ENCODE results near the gene ROR1.

ROR1 gene

GRCh38 chr1:64004451-64005025 lies 230.7 kb downstream of the ROR1 start:
- no peak for DNase-seq

- DNase-seq, result no peak
Measured at GRCh38 chr1:64005801-64006200, 232.0 kb downstream of the ROR1 start.

GRCh38 chr1:64006276-64007051 lies 232.6 kb downstream of the ROR1 start:
- no peak for DNase-seq

GRCh38 chr1:64010316-64010715 lies 236.5 kb downstream of the ROR1 start:
- no peak for DNase-seq

GRCh38 chr1:64013395-64013794 lies 239.6 kb downstream of the ROR1 start:
- no peak for DNase-seq

- DNase-seq, result peak in 16 of 51 donors; percentile 3 to 42 (median 12)
Measured at GRCh38 chr1:64019818-64020217, 246.0 kb downstream of the ROR1 start.

- DNase-seq, result no peak
Measured at GRCh38 chr1:64021066-64021465, 247.2 kb downstream of the ROR1 start.

GRCh38 chr1:64025051-64025450 lies 251.2 kb downstream of the ROR1 start:
- no peak for DNase-seq

- no peak for DNase-seq
Measured at GRCh38 chr1:64029037-64029436, 255.2 kb downstream of the ROR1 start.

- no peak for DNase-seq
Measured at GRCh38 chr1:64030411-64030810, 256.6 kb downstream of the ROR1 start.

- no peak for DNase-seq
Measured at GRCh38 chr1:64031236-64031635, 257.4 kb downstream of the ROR1 start.

GRCh38 chr1:64033667-64034220 lies 259.9 kb downstream of the ROR1 start:
- DNase-seq, result no peak

GRCh38 chr1:64036549-64036948 lies 262.7 kb downstream of the ROR1 start:
- DNase-seq, result no peak

GRCh38 chr1:64038119-64038518 lies 264.3 kb downstream of the ROR1 start:
- DNase-seq, result no peak

- DNase-seq, result no peak
Measured at GRCh38 chr1:64038965-64039364, 265.1 kb downstream of the ROR1 start.

GRCh38 chr1:64039390-64039926 lies 265.6 kb downstream of the ROR1 start:
- peak in 12 of 51 donors; percentile 4 to 49 (median 14) for DNase-seq

- peak in 1 of 51 donors; percentile 32 for DNase-seq
Measured at GRCh38 chr1:64041371-64042131, 267.7 kb downstream of the ROR1 start.

GRCh38 chr1:64042331-64043100 lies 268.7 kb downstream of the ROR1 start:
- peak in 4 of 51 donors; percentile 2 to 21 (median 5) for DNase-seq

GRCh38 chr1:64043288-64043687 lies 269.5 kb downstream of the ROR1 start:
- no peak for DNase-seq

GRCh38 chr1:64043976-64044375 lies 270.2 kb downstream of the ROR1 start:
- DNase-seq, result no peak

GRCh38 chr1:64046243-64046642 lies 272.4 kb downstream of the ROR1 start:
- DNase-seq, result no peak
